ENCODE data around the gene SLC5A12. TPM values are rescaled to one million over a fixed set of nuclear protein-coding genes. Genes with fewer than 3 reads are reported as not detected.

The SLC5A12 gene
- total RNA-seq, 1 experiment from 2014 or later = not detected

DNA sequence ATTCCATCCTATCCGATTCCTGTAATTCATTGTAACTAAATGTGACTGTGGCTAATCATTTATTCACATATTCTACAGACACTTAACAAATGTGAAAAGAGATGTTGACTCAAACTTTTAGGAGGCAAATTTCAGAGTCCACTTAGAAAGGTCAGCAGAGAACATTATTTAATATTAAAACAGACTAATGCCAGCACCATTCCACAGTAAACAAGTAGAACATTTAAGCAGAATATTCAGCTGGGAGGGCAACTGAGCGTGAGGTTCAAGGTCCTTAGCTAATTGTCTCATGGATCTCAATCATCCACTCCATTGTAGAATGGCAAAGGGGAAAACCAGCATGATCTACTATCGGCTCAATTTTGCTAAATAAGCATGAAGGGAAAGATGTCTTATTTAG is 5.1 kb upstream of the SLC5A12 start:
- CTCF ChIA-PET = no interaction called here
- TF ChIP-seq EZH2 (IDR thresholded peaks at IDR 0.05; ENCODE audit: low read length, unreplicated experiment) (no peak), EZH2phosphoT487 (IDR thresholded peaks at IDR 0.05; ENCODE audit: borderline replicate concordance, low read length) (no peak)
- TF ChIP-seq, protein P1, sequence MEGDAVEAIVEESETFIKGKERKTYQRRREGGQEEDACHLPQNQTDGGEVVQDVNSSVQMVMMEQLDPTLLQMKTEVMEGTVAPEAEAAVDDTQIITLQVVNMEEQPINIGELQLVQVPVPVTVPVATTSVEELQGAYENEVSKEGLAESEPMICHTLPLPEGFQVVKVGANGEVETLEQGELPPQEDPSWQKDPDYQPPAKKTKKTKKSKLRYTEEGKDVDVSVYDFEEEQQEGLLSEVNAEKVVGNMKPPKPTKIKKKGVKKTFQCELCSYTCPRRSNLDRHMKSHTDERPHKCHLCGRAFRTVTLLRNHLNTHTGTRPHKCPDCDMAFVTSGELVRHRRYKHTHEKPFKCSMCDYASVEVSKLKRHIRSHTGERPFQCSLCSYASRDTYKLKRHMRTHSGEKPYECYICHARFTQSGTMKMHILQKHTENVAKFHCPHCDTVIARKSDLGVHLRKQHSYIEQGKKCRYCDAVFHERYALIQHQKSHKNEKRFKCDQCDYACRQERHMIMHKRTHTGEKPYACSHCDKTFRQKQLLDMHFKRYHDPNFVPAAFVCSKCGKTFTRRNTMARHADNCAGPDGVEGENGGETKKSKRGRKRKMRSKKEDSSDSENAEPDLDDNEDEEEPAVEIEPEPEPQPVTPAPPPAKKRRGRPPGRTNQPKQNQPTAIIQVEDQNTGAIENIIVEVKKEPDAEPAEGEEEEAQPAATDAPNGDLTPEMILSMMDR (conservative IDR thresholded peaks at IDR 0.05; ENCODE audit: low read depth, low read length) = no peak
- Histone ChIP-seq H3K36me3 (ENCODE audit: low read depth, low read length) (no peaks in the 10 kb centered on the region), H3K27ac (ENCODE audit: low read length) (no peak overlapping the region), H3K4me2 (ENCODE audit: low read length) (no peak overlapping the region), H3K4me3 (ENCODE audit: low read length) (no peak overlapping the region), H3K4me1 (ENCODE audit: insufficient read depth, low read length) (no peaks in the 10 kb centered on the region), H3F3A (ENCODE audit: low read length, unreplicated experiment) (no peaks in the 10 kb centered on the region), H3K9me2 (replicated peaks; ENCODE audit: low read length) (no peaks in the 10 kb centered on the region), H3K9ac (ENCODE audit: low read length) (no peak overlapping the region), H3K79me2 (ENCODE audit: low read length) (no peaks in the 10 kb centered on the region), H2AFZ (ENCODE audit: low read length) (no peak overlapping the region), H3K27me3 (ENCODE audit: low read length) (0 out of 2 replicates have a peak, but pooled peaks cover 20% of the 10 kb centered on the region), H3K9me3 (ENCODE audit: low read length) (no peaks in the 10 kb centered on the region), H4K20me1 (ENCODE audit: low read length) (no peaks in the 10 kb centered on the region)
- intact Hi-C loops (cut with micrococcal nuclease) = no loop called here
- DNase-seq (no peak), ATAC-seq (no peak)
- no TSS peak for BruUV-seq (replicated peaks)
- POLR2A ChIA-PET (ENCODE audit: unreplicated experiment) = no interaction called here

DNA sequence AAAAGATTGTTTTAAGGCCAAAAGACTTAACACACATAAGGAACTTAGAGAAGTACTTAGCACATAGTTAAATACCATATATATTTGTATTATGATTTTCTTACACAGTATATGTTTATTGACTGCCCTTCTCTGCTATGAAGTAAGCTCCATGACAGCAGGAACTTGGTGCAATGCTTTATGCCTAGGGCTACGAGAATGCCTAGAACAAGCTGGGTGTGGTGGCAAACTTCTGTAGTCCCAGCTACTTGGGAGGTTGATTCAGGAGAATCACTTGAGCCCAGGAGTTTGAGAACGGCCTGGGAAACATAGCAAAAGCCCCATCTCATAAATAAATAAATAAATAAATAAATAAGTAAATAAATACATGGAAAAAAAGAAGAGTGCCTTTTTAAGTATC is 1.9 kb downstream of the SLC5A12 start:
- Histone ChIP-seq H3K9me3 (ENCODE audit: low read length) (no peaks in the 10 kb centered on the region), H3K4me3 (ENCODE audit: low read length) (no peak overlapping the region), H3F3A (ENCODE audit: low read length, unreplicated experiment) (no peaks in the 10 kb centered on the region), H3K79me2 (ENCODE audit: low read length) (no peaks in the 10 kb centered on the region), H3K4me1 (ENCODE audit: insufficient read depth, low read length) (no peaks in the 10 kb centered on the region), H3K36me3 (ENCODE audit: low read depth, low read length) (no peaks in the 10 kb centered on the region), H3K9me2 (replicated peaks; ENCODE audit: low read length) (no peaks in the 10 kb centered on the region), H3K4me2 (ENCODE audit: low read length) (no peak overlapping the region), H3K27me3 (ENCODE audit: low read length) (0 out of 2 replicates have a peak, but pooled peaks cover 8% of the 10 kb centered on the region), H2AFZ (ENCODE audit: low read length) (no peak overlapping the region), H3K9ac (ENCODE audit: low read length) (no peak overlapping the region), H4K20me1 (ENCODE audit: low read length) (no peaks in the 10 kb centered on the region), H3K27ac (ENCODE audit: low read length) (no peak overlapping the region)
- no peak for DNase-seq
- BruUV-seq (replicated peaks) = no TSS peak
- CTCF ChIA-PET = no interaction called here
- ATAC-seq = no peak
- POLR2A ChIA-PET (ENCODE audit: unreplicated experiment) = no interaction called here
- TF ChIP-seq EZH2 (IDR thresholded peaks at IDR 0.05; ENCODE audit: low read length, unreplicated experiment) (no peak), EZH2phosphoT487 (IDR thresholded peaks at IDR 0.05; ENCODE audit: borderline replicate concordance, low read length) (no peak)
- TF ChIP-seq, protein P1 (conservative IDR thresholded peaks at IDR 0.05; ENCODE audit: low read depth, low read length) = no peak
- intact Hi-C loops (cut with micrococcal nuclease) = no loop called here

DNA sequence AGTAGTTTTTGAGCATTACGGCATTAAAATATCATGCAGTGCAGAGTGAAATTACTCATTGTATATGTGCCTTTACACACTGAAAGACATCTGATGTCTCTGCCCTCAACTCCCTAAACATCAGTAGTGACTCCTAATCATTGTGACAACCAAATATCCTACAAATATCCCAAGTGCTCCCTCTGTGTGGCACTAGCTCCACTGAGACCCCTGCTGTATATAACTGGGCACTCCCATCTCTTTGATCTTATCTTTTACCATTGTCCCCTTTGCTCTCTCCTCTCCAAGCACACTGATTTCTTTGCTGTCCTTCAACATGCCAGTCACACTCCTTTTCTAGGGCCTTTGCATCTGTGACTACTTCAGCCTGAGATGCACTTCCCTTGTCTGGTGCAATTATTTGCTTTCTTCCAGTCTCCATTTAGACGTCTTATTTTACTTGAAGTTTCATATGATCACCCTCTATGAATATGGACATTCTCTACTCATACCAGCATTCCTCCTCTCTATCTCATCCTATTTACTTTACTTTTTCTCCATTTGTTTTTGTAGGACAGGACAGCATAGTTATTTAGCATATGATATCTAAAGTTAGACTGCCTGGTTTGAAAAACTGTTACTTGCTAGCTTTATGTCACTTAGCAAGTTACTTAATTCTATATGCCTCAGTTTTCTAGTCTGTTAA is 2.4 kb downstream of the SLC5A12 start:
- intact Hi-C loops (cut with micrococcal nuclease) = no loop called here
- POLR2A ChIA-PET (ENCODE audit: unreplicated experiment) = no interaction called here
- no peak overlapping the region for H3K27ac ChIP-seq (ENCODE audit: low read length)
- DNase-seq (no peak), ATAC-seq (no peak)
- TF ChIP-seq, protein P1 (conservative IDR thresholded peaks at IDR 0.05; ENCODE audit: low read depth, low read length) = no peak
- TF ChIP-seq EZH2 (IDR thresholded peaks at IDR 0.05; ENCODE audit: low read length, unreplicated experiment) = no peak
- no peak for TF ChIP-seq EZH2phosphoT487 (IDR thresholded peaks at IDR 0.05; ENCODE audit: borderline replicate concordance, low read length)
- H3K4me1 ChIP-seq (ENCODE audit: insufficient read depth, low read length) = no peaks in the 10 kb centered on the region
- no peak overlapping the region for H3K4me2 ChIP-seq (ENCODE audit: low read length)
- no peaks in the 10 kb centered on the region for H4K20me1 ChIP-seq (ENCODE audit: low read length)
- BruUV-seq (replicated peaks) = no TSS peak
- H3K79me2 ChIP-seq (ENCODE audit: low read length) = no peaks in the 10 kb centered on the region
- H3K36me3 ChIP-seq (ENCODE audit: low read depth, low read length) = no peaks in the 10 kb centered on the region
- no peak overlapping the region for H3K9ac ChIP-seq (ENCODE audit: low read length)
- H3K4me3 ChIP-seq (ENCODE audit: low read length) = no peak overlapping the region
- H2AFZ ChIP-seq (ENCODE audit: low read length) = no peak overlapping the region
- 0 out of 2 replicates have a peak, but pooled peaks cover 8% of the 10 kb centered on the region for H3K27me3 ChIP-seq (ENCODE audit: low read length)
- CTCF ChIA-PET = no interaction called here
- H3K9me2 ChIP-seq (replicated peaks; ENCODE audit: low read length) = no peaks in the 10 kb centered on the region
- H3K9me3 ChIP-seq (ENCODE audit: low read length) = no peaks in the 10 kb centered on the region
- no peaks in the 10 kb centered on the region for H3F3A ChIP-seq (ENCODE audit: low read length, unreplicated experiment)
